ENCODE data around the gene NTHL1.

- no peak for TF ChIP-seq POLR2A (IDR thresholded peaks at IDR 0.05)
- TF ChIP-seq CTCF (IDR thresholded peaks at IDR 0.05) = no peak
Observed at GRCh38 chr16:1999866-2000514, 47.6 kb downstream of the NTHL1 start.
